SK-N-SH (cell line): ENCODE data around the gene CHMP6. TPM values are rescaled to one million over a fixed set of nuclear protein-coding genes. Genes with fewer than 3 reads are reported as not detected.

Experiments used
- CTCF ChIA-PET: fragments of 300-600, 350-600 bp; formaldehyde crosslinking; extraction: SDS; loops from one replicate; lab custom pipeline; 2021; lab: Yijun Ruan, JAX
- POLR2A ChIA-PET: fragments of 350-600 bp; sonication (Branson Sonifier 250); formaldehyde crosslinking; extraction: SDS; loops from one replicate; lab custom pipeline; 2020; ENCODE audit warnings: antibody characterized with exemption, inconsistent platforms; lab: Yijun Ruan, JAX
- DNase-seq: peaks from one replicate; pipeline ENCODE4 v3.0.0; 2012
- H2AFZ ChIP-seq: fragments of 200-600 bp; sonication (generic); 2 replicates; pipeline ENCODE4 v1.8.1; 2016; ENCODE audit warnings: antibody characterized with exemption, mild to moderate bottlenecking, low read depth
- H3F3A ChIP-seq: fragments of 200-600 bp; sonication (generic); replicated peaks from 2 replicates; pipeline ENCODE3; 2016; ENCODE audit warnings: antibody characterized with exemption, mild to moderate bottlenecking; ENCODE audit not compliant: insufficient read depth
- H3K27ac ChIP-seq, 2 experiments: fragments of 200-500 bp in 1 of 2; fragments of 200-600 bp in 1 of 2; sonication (Bioruptor generic) in 1 of 2; sonication (generic), shearing (Covaris generic) in 1 of 2; 2 replicates each; pipeline versions ENCODE4 v1.5.1 to v1.6.1; 2014 to 2016; ENCODE audit warnings: low read depth in 2 of 2, inconsistent platforms in 1 of 2, low read length in 1 of 2, mild to moderate bottlenecking in 1 of 2, mixed read lengths in 1 of 2
- H3K27me3 ChIP-seq: fragments of 200-600 bp; sonication (generic), shearing (Covaris generic); 2 replicates; pipeline ENCODE4 v1.6.1; 2016; ENCODE audit warnings: mixed run types; ENCODE audit not compliant: insufficient read depth
- H3K36me3 ChIP-seq, 2 experiments: fragments of 200-500 bp in 1 of 2; fragments of 200-600 bp in 1 of 2; sonication (Bioruptor generic) in 1 of 2; sonication (generic) in 1 of 2; replicated peaks in 1 of 2; 2 replicates each; pipeline versions ENCODE3 to v1.5.1; 2014 to 2016; ENCODE audit warnings: low read length in 1 of 2, mild to moderate bottlenecking in 1 of 2; ENCODE audit not compliant: insufficient read depth in 2 of 2, control insufficient read depth in 1 of 2
- H3K4me1 ChIP-seq, 2 experiments: fragments of 200-500 bp in 1 of 2; fragments of 200-600 bp in 1 of 2; sonication (Bioruptor generic) in 1 of 2; sonication (generic), shearing (Covaris generic) in 1 of 2; 2 replicates each; pipeline versions ENCODE4 v1.5.1 to v1.6.1; 2014 to 2016; ENCODE audit warnings: low read depth in 1 of 2, low read length in 1 of 2, mixed run types in 1 of 2; ENCODE audit not compliant: insufficient read depth in 2 of 2, control insufficient read depth in 1 of 2
- H3K4me2 ChIP-seq: fragments of 200-600 bp; sonication (generic), shearing (Covaris generic); 2 replicates; pipeline ENCODE4 v1.6.1; 2017; ENCODE audit warnings: mixed run types
- H3K4me3 ChIP-seq, 2 experiments: fragments of 200-500 bp in 1 of 2; fragments of 200-600 bp in 1 of 2; sonication (Bioruptor generic) in 1 of 2; sonication (generic), shearing (Covaris generic) in 1 of 2; 2 replicates each; pipeline versions ENCODE4 v1.5.1 to v1.8.1; 2014 to 2016; ENCODE audit warnings: low read depth in 2 of 2, inconsistent platforms in 1 of 2, low read length in 1 of 2, mild to moderate bottlenecking in 1 of 2, mixed read lengths in 1 of 2, moderate library complexity in 1 of 2
- H3K79me2 ChIP-seq: fragments of 200-600 bp; sonication (generic); 2 replicates; pipeline ENCODE4 v1.8.1; 2017; ENCODE audit warnings: mild to moderate bottlenecking; ENCODE audit not compliant: insufficient read depth
- H3K9ac ChIP-seq: fragments of 200-600 bp; sonication (generic); 2 replicates; pipeline ENCODE4 v1.6.1; 2017; ENCODE audit warnings: mixed run types
- H3K9me2 ChIP-seq: fragments of 200-600 bp; sonication (generic); 2 replicates; pipeline ENCODE4 v1.6.1; 2017; ENCODE audit warnings: mixed run types
- H3K9me3 ChIP-seq: fragments of 200-600 bp; sonication (generic); 2 replicates; pipeline ENCODE4 v1.6.1; 2017; ENCODE audit warnings: mixed run types, mild to moderate bottlenecking, moderate library complexity
- H4K20me1 ChIP-seq: fragments of 200-600 bp; sonication (generic); 2 replicates; pipeline ENCODE4 v1.6.1; 2017; ENCODE audit warnings: mild to moderate bottlenecking, mixed run types; ENCODE audit not compliant: insufficient read depth
- CHD2 ChIP-seq: fragments of 150-350 bp; IDR thresholded peaks from 2 replicates; pipeline ENCODE4 v1.6.1; 2018; ENCODE audit warnings: low read length; ENCODE audit not compliant: partially characterized antibody
- FOSL2 ChIP-seq: IDR thresholded peaks from 2 replicates; pipeline ENCODE4 v1.4.0; 2012; ENCODE audit warnings: low read depth, mild to moderate bottlenecking, moderate library complexity, borderline replicate concordance
- FOXM1 ChIP-seq: IDR thresholded peaks from 2 replicates; pipeline ENCODE4 v1.4.0; 2012; ENCODE audit warnings: low read depth, mild to moderate bottlenecking
- GABPA ChIP-seq: IDR thresholded peaks from 2 replicates; pipeline ENCODE4 v1.4.0; 2012; ENCODE audit warnings: low read depth, mild to moderate bottlenecking
- MEF2A ChIP-seq: IDR thresholded peaks from 2 replicates; pipeline ENCODE4 v1.4.0; 2012; ENCODE audit warnings: low read depth, borderline replicate concordance
- RAD21 ChIP-seq: IDR thresholded peaks from 2 replicates; pipeline ENCODE4 v1.6.1; 2012; ENCODE audit warnings: mild to moderate bottlenecking, low read length
- RCOR1 ChIP-seq: fragments of 150-350 bp; IDR thresholded peaks from 2 replicates; pipeline ENCODE4 v1.6.1; 2017; ENCODE audit warnings: antibody characterized with exemption, low read length
- RFX5 ChIP-seq: IDR thresholded peaks from 2 replicates; pipeline ENCODE4 v1.6.1; 2012; ENCODE audit warnings: mild to moderate bottlenecking, improper control_type of control experiment, low read length
- RXRA ChIP-seq: IDR thresholded peaks from 2 replicates; pipeline ENCODE4 v1.4.0; 2012; ENCODE audit warnings: low read depth, mild to moderate bottlenecking, borderline replicate concordance
- TCF12 ChIP-seq: IDR thresholded peaks from 2 replicates; pipeline ENCODE4 v1.4.0; 2012
- TEAD4 ChIP-seq: IDR thresholded peaks from 2 replicates; pipeline ENCODE4 v1.4.0; 2012; ENCODE audit warnings: mild to moderate bottlenecking, borderline replicate concordance; ENCODE audit not compliant: insufficient read depth
- ZBTB33 ChIP-seq: IDR thresholded peaks from 2 replicates; pipeline ENCODE4 v1.4.0; 2012; ENCODE audit warnings: low read depth, borderline replicate concordance
- WGBS: methylation state at CpG from one replicate; pipeline ENCODE4 v1.1.6; 2017; ENCODE audit warnings: low lambda C conversion rate; 5-methylcytosine and 5-hydroxymethylcytosine counted together
- polyA plus RNA-seq, 3 experiments: library from polyadenylated mRNA; depleted of rRNA; stranded (reverse); fragments of >200 nt; gene quantifications; 2 replicates each; pipeline ENCODE4 v1.2.3, GENCODE V29; 2012
- TF ChIP-seq, protein P1 (sequence below): fragments of 200-600 bp; sonication (generic); IDR thresholded peaks from 2 replicates; pipeline ENCODE4 v1.6.1; 2017; ENCODE audit warnings: antibody characterized with exemption, mild to moderate bottlenecking, moderate library complexity
- TF ChIP-seq, protein P2 (sequence below): IDR thresholded peaks from 2 replicates; pipeline ENCODE4 v1.4.0; 2012; ENCODE audit warnings: low read depth
- TF ChIP-seq, protein P3 (sequence below): fragments of 150-350 bp; IDR thresholded peaks from 2 replicates; pipeline ENCODE4 v1.6.1; 2016; ENCODE audit warnings: mild to moderate bottlenecking, low read depth, low read length
- TF ChIP-seq, protein P4 (sequence below): IDR thresholded peaks from 2 replicates; pipeline ENCODE4 v1.4.0; 2012; ENCODE audit warnings: low read depth, borderline replicate concordance
- TF ChIP-seq, protein P5 (sequence below): IDR thresholded peaks from 2 replicates; pipeline ENCODE4; 2012

Gene CHMP6
- polyA plus RNA-seq, 1 of the 3 experiments (the other 2 are of a cell fraction) = 44.1 TPM

GRCh38 chr17:80997424-80998117, 5.9 kb downstream of the CHMP6 start:
- Histone ChIP-seq H3K27me3 (peaks cover 2% of the 10 kb centered on the region; the same call in 1 of the 2 replicates), H3K27ac (no peak overlapping the region), H3K9ac (no peak overlapping the region), H3K79me2 (peaks cover 17% of the 10 kb centered on the region), H2AFZ (no peak overlapping the region), H3K9me3 (no peaks in the 10 kb centered on the region), H3K4me3 (no peak overlapping the region), H3K4me2 (no peak overlapping the region), H3F3A (peaks cover 12% of the 10 kb centered on the region), H3K36me3 (peaks cover 15 to 49% of the 10 kb centered on the region in 2 experiments), H4K20me1 (peaks cover 21% of the 10 kb centered on the region; the same call in 1 of the 2 replicates), H3K9me2 (no peaks in the 10 kb centered on the region), H3K4me1 (peaks cover 15 to 18% of the 10 kb centered on the region in 2 experiments; a peak in 1 of 4 replicates)
- TF ChIP-seq TCF12 = no peak
- TF ChIP-seq MEF2A = no peak
- no peak for TF ChIP-seq CHD2
- no peak for TF ChIP-seq GABPA
- ChIA-PET CTCF (interaction anchor here (1.1 to 1.9 kb wide), 3 partner anchors 23 to 104 kb away, joined by 6 to 9 read pairs (median 7); no protein-coding TSS in a partner anchor), POLR2A (no interaction called here)
- DNase-seq = peak; percentile 30
- 90% methylated on average over 18 of the region's 32 CpGs for WGBS

GRCh38 chr17:80998118-80998747, 6.6 kb downstream of the CHMP6 start:
- Histone ChIP-seq H3K27me3 (peaks cover 8% of the 10 kb centered on the region), H2AFZ (no peak overlapping the region), H3K4me2 (no peak overlapping the region), H3K4me3 (no peak overlapping the region), H3K4me1 (peaks cover 11 to 14% of the 10 kb centered on the region in 2 experiments; a peak in 1 of 4 replicates), H3K9ac (no peak overlapping the region), H3K9me3 (no peaks in the 10 kb centered on the region), H3K36me3 (peaks cover 15 to 49% of the 10 kb centered on the region in 2 experiments), H3K27ac (no peak overlapping the region), H3K9me2 (no peaks in the 10 kb centered on the region), H4K20me1 (peaks cover 27% of the 10 kb centered on the region), H3F3A (peaks cover 16% of the 10 kb centered on the region), H3K79me2 (peaks cover 10% of the 10 kb centered on the region; the same call in 1 of the 2 replicates)
- POLR2A ChIA-PET = no interaction called here
- peak; percentile 26 for DNase-seq
- no peak for TF ChIP-seq RFX5
- TF ChIP-seq RXRA = no peak
- TF ChIP-seq, protein P1, sequence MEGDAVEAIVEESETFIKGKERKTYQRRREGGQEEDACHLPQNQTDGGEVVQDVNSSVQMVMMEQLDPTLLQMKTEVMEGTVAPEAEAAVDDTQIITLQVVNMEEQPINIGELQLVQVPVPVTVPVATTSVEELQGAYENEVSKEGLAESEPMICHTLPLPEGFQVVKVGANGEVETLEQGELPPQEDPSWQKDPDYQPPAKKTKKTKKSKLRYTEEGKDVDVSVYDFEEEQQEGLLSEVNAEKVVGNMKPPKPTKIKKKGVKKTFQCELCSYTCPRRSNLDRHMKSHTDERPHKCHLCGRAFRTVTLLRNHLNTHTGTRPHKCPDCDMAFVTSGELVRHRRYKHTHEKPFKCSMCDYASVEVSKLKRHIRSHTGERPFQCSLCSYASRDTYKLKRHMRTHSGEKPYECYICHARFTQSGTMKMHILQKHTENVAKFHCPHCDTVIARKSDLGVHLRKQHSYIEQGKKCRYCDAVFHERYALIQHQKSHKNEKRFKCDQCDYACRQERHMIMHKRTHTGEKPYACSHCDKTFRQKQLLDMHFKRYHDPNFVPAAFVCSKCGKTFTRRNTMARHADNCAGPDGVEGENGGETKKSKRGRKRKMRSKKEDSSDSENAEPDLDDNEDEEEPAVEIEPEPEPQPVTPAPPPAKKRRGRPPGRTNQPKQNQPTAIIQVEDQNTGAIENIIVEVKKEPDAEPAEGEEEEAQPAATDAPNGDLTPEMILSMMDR = no peak
- no peak for TF ChIP-seq GABPA
- TF ChIP-seq, protein P2, sequence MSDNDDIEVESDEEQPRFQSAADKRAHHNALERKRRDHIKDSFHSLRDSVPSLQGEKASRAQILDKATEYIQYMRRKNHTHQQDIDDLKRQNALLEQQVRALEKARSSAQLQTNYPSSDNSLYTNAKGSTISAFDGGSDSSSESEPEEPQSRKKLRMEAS = no peak
- TF ChIP-seq, protein P3, sequence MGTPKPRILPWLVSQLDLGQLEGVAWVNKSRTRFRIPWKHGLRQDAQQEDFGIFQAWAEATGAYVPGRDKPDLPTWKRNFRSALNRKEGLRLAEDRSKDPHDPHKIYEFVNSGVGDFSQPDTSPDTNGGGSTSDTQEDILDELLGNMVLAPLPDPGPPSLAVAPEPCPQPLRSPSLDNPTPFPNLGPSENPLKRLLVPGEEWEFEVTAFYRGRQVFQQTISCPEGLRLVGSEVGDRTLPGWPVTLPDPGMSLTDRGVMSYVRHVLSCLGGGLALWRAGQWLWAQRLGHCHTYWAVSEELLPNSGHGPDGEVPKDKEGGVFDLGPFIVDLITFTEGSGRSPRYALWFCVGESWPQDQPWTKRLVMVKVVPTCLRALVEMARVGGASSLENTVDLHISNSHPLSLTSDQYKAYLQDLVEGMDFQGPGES = no peak
- TF ChIP-seq ZBTB33 = no peak
- no peak for TF ChIP-seq TEAD4
- TF ChIP-seq, protein P4, sequence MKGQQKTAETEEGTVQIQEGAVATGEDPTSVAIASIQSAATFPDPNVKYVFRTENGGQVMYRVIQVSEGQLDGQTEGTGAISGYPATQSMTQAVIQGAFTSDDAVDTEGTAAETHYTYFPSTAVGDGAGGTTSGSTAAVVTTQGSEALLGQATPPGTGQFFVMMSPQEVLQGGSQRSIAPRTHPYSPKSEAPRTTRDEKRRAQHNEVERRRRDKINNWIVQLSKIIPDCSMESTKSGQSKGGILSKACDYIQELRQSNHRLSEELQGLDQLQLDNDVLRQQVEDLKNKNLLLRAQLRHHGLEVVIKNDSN = no peak
- TF ChIP-seq, protein P5, sequence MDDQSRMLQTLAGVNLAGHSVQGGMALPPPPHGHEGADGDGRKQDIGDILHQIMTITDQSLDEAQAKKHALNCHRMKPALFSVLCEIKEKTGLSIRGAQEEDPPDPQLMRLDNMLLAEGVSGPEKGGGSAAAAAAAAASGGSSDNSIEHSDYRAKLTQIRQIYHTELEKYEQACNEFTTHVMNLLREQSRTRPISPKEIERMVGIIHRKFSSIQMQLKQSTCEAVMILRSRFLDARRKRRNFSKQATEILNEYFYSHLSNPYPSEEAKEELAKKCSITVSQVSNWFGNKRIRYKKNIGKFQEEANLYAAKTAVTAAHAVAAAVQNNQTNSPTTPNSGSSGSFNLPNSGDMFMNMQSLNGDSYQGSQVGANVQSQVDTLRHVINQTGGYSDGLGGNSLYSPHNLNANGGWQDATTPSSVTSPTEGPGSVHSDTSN = no peak
- TF ChIP-seq FOSL2 = no peak
- no peak for TF ChIP-seq RCOR1
- TF ChIP-seq RAD21 = no peak
- TF ChIP-seq FOXM1 = no peak
- CTCF ChIA-PET = interaction anchor here (0.7 to 1.9 kb wide), 5 partner anchors 22 to 1254 kb away, joined by 3 to 9 read pairs (median 6); no protein-coding TSS in a partner anchor
- WGBS = 95% methylated on average over 15 of the region's 19 CpGs
